GM23338 (cell line): ENCODE measurements around the gene HHIPL1. TPM values are rescaled to one million over a fixed set of nuclear protein-coding genes. Genes with fewer than 3 reads are reported as not detected.

ENCODE experiments used
- ATAC-seq: fragments of 200-7000 bp; cut with Tn5 transposase; 3 replicates; pipeline ENCODE4 v1.9.1; 2020
- DNase-seq: peaks from one replicate; pipeline ENCODE4 v3.0.0-alpha.2; 2015; ENCODE audit warnings: low spot score
- H2AFZ ChIP-seq: fragments of 200-600 bp; sonication (generic); 2 replicates; pipeline ENCODE4 v1.8.0; 2016; ENCODE audit warnings: antibody characterized with exemption, mild to moderate bottlenecking, moderate library complexity
- H3F3A ChIP-seq: fragments of 200-600 bp; sonication (generic); replicated peaks from 2 replicates; pipeline ENCODE4 v1.8.0; 2017; ENCODE audit warnings: antibody characterized with exemption, mixed run types, low read depth
- H3K27ac ChIP-seq: fragments of 200-600 bp; sonication (generic); 2 replicates; pipeline ENCODE4 v1.6.1; 2016; ENCODE audit warnings: low read depth
- H3K27me3 ChIP-seq: fragments of 200-600 bp; sonication (generic); 2 replicates; pipeline ENCODE4 v1.8.0; 2016; ENCODE audit warnings: mild to moderate bottlenecking, mixed run types, moderate library complexity; ENCODE audit not compliant: insufficient read depth
- H3K36me3 ChIP-seq: fragments of 200-600 bp; sonication (generic); 2 replicates; pipeline ENCODE4 v1.8.0; 2016; ENCODE audit warnings: mild to moderate bottlenecking; ENCODE audit not compliant: insufficient read depth
- H3K4me1 ChIP-seq: fragments of 200-600 bp; sonication (generic); 2 replicates; pipeline ENCODE4 v1.8.0; 2016; ENCODE audit warnings: mild to moderate bottlenecking, moderate library complexity; ENCODE audit not compliant: insufficient read depth
- H3K4me2 ChIP-seq: fragments of 200-600 bp; sonication (generic); 2 replicates; pipeline ENCODE4 v1.7.1; 2017; ENCODE audit warnings: mixed run types
- H3K4me3 ChIP-seq: fragments of 200-600 bp; sonication (generic); 2 replicates; pipeline ENCODE4 v1.6.1; 2016; ENCODE audit warnings: mixed run types
- H3K79me2 ChIP-seq: fragments of 200-600 bp; sonication (generic); replicated peaks from 2 replicates; pipeline ENCODE4 v1.8.0; 2017; ENCODE audit warnings: mild to moderate bottlenecking; ENCODE audit not compliant: insufficient read depth
- H3K9me2 ChIP-seq: fragments of 200-600 bp; sonication (generic); 2 replicates; pipeline ENCODE4 v1.8.0; 2017; ENCODE audit not compliant: insufficient read depth
- H4K20me1 ChIP-seq: fragments of 200-600 bp; sonication (generic); replicated peaks from 2 replicates; pipeline ENCODE4 v1.8.0; 2017; ENCODE audit warnings: mild to moderate bottlenecking; ENCODE audit not compliant: insufficient read depth
- H3K27ac Mint-ChIP-seq: 2 replicates; pipeline ENCODE4 v1.8.0; 2020; ENCODE audit warnings: inconsistent platforms, mild to moderate bottlenecking, moderate library complexity, mixed read lengths
- H3K27me3 Mint-ChIP-seq: 3 replicates; pipeline ENCODE4 v1.8.0; 2022; ENCODE audit warnings: low read depth, mild to moderate bottlenecking, moderate library complexity, mixed read lengths, inconsistent platforms; ENCODE audit not compliant: insufficient read depth, poor library complexity
- H3K36me3 Mint-ChIP-seq: 3 replicates; pipeline ENCODE4 v1.8.0; 2021; ENCODE audit warnings: low read depth, mild to moderate bottlenecking, inconsistent platforms, moderate library complexity, mixed read lengths
- H3K4me1 Mint-ChIP-seq: 3 replicates; pipeline ENCODE4 v1.8.0; 2020; ENCODE audit warnings: mild to moderate bottlenecking, inconsistent platforms, mixed read lengths
- H3K4me3 Mint-ChIP-seq: 3 replicates; pipeline ENCODE4 v1.8.0; 2021; ENCODE audit warnings: moderate library complexity, mild to moderate bottlenecking, inconsistent platforms, mixed read lengths
- H3K9me3 Mint-ChIP-seq: 3 replicates; pipeline ENCODE4 v1.8.0; 2020; ENCODE audit warnings: moderate library complexity, mild to moderate bottlenecking, inconsistent platforms, mixed read lengths
- CREB1 ChIP-seq: fragments of 250-450 bp; sonication (Bioruptor Pico); IDR thresholded peaks from 2 replicates; pipeline ENCODE4 v1.5.0; 2020; ENCODE audit warnings: low read depth, mild to moderate bottlenecking, moderate library complexity
- CTCF ChIP-seq, 2 experiments: fragments of 200-600 bp in 1 of 2; sonication (generic) in 1 of 2; conservative IDR thresholded peaks; 2 replicates each; pipeline versions ENCODE4 v1.5.1 to v1.6.1; 2016 to 2017; ENCODE audit warnings: antibody characterized with exemption in 2 of 2, low read depth in 2 of 2, mild to moderate bottlenecking in 2 of 2, moderate library complexity in 1 of 2
- ETS1 ChIP-seq: IDR thresholded peaks from 2 replicates; pipeline ENCODE4 v1.6.1; 2016; ENCODE audit warnings: antibody characterized with exemption
- EZH2phosphoT487 ChIP-seq: fragments of 200-600 bp; sonication (generic); IDR thresholded peaks from one replicate; pipeline ENCODE4 v1.8.1; 2018; ENCODE audit warnings: antibody characterized with exemption; ENCODE audit not compliant: unreplicated experiment
- POLR2AphosphoS5 ChIP-seq: IDR thresholded peaks from 2 replicates; pipeline ENCODE4 v1.6.1; 2016; ENCODE audit warnings: antibody characterized with exemption, low read depth
- REST ChIP-seq: IDR thresholded peaks from one replicate; pipeline ENCODE4 v1.6.1; 2018; ENCODE audit warnings: antibody characterized with exemption; ENCODE audit not compliant: unreplicated experiment
- STAT1 ChIP-seq: IDR thresholded peaks from one replicate; pipeline ENCODE4 v1.6.1; 2016; ENCODE audit warnings: antibody characterized with exemption; ENCODE audit not compliant: unreplicated experiment
- ZNF331 ChIP-seq: fragments of 250-450 bp; sonication (Bioruptor Pico); IDR thresholded peaks from 2 replicates; pipeline ENCODE4 v1.5.0; 2020; ENCODE audit warnings: low read depth, mild to moderate bottlenecking, moderate library complexity
- polyA plus RNA-seq: library from polyadenylated mRNA; unstranded; fragments of >200 nt; fragmentation: Nextera tagmentation; extraction: Ambion mirVana; gene quantifications from 2 replicates; pipeline ENCODE4 v1.2.1, GENCODE V29; 2016
- total RNA-seq: library from RNA; depleted of rRNA; stranded (reverse); fragments of >200 nt; shearing (Covaris generic); gene quantifications from 2 replicates; pipeline ENCODE4 v1.2.3, GENCODE V29; 2014

HHIPL1 gene
- total and polyA plus RNA-seq, 2 experiments from 2014 or later: 1.9 to 2.0 TPM

DNA sequence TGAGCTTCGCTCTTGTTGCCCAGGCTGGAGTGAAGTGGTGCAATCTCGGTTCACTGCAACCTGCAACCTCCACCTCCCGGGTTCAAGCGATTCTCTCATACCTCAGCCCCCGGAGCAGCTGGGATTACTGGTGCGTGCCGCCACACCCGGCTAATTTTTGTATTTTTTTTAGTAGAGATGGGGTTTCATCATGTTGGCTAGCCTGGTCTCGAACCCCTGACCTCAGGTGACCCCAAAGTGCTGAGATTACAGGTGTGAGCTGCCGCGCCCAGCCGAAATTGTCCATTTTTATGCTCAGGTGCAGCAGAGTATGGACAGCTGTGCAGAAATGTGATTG lies 20.0 kb downstream of the HHIPL1 start (continued):
- TF ChIP-seq ETS1: no peak
- TF ChIP-seq REST: no peak
- no peak for TF ChIP-seq POLR2AphosphoS5
- no peak for TF ChIP-seq EZH2phosphoT487
- no peak for TF ChIP-seq STAT1
- no peak for TF ChIP-seq ZNF331 (CRISPR knock-in tag)

DNA sequence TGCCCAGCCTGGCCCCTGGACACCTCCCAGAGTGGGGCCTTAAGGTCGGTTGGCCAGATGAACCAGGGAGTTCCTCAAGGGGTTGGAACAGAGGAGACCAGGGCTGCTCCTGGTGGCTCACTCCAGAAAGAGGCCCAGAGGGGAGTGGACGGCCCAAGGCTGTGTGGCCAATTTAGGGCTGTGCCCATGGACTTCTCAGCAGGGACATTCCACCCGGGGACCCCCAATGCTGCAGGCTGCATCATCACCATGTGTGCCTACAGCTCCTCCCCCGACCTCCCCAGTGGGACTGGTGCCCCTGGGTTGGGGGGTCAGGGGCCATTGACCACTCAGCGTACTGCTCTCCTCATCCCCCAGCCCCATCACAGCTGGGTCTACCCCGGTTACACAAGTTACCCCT lies 21.6 kb downstream of the HHIPL1 start:
- H3K4me1 Mint-ChIP-seq: peaks cover 51% of the 10 kb centered on the region
- TF ChIP-seq REST (no peak), CTCF (conservative IDR thresholded peaks at IDR 0.05; ENCODE audit: low read depth in 2 of 2) (no peak), CREB1 (CRISPR knock-in tag) (no peak), POLR2AphosphoS5 (no peak)
- peaks cover 7% of the 10 kb centered on the region; the same call in 1 of the 3 replicates for H3K36me3 Mint-ChIP-seq
- Histone ChIP-seq H3K4me3 (no peak overlapping the region), H3K36me3 (no peaks in the 10 kb centered on the region), H3K4me2 (no peak overlapping the region), H3F3A (peaks cover 6% of the 10 kb centered on the region; the same call in 1 of the 2 replicates), H3K9me2 (no peaks in the 10 kb centered on the region), H4K20me1 (no peaks in the 10 kb centered on the region), H3K79me2 (no peaks in the 10 kb centered on the region), H2AFZ (no peak overlapping the region), H3K27me3 (no peaks in the 10 kb centered on the region), H3K27ac (no peak overlapping the region), H3K4me1 (peaks cover 34% of the 10 kb centered on the region)
- H3K4me3 Mint-ChIP-seq: no peak overlapping the region
- no peak for ATAC-seq
- H3K27me3 Mint-ChIP-seq: peaks cover 16% of the 10 kb centered on the region
- H3K27ac Mint-ChIP-seq: no peak overlapping the region
- no peaks in the 10 kb centered on the region for H3K9me3 Mint-ChIP-seq
- no peak for DNase-seq
